ENCODE measurements around the gene RAP1GDS1.
"Not testable (repeated sequence)": the region's sequence is repeated elsewhere in the genome, so short reads cannot be mapped to it uniquely, and the experiment has no call there.

Gene RAP1GDS1

DNA sequence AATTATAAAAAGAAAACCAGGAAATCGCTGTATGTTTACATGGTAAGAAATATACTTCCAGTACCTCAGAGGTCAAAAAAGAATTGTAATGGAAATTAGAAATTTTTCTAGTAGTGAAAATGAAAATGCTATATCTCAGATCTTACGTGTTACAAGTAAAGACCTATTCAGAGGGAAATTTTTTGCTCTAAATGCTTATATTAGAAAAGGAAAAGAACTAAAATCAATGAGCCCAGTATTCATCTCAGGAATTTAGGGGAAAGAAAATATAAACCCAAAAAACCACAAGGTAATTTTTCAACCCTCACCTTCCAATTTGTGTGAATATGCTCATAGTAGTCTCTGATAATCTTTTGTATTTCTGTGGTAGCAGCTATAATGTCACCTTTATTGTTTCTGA lies 145.6 kb downstream of the RAP1GDS1 start:
- H3K27me3 ChIP-seq (ENCODE audit: insufficient read depth, low read depth, severe bottlenecking), result no peaks in the 10 kb centered on the region
- H3K27ac ChIP-seq, result no peak overlapping the region
- TF ChIP-seq CTCF (IDR thresholded peaks at IDR 0.05; ENCODE audit: low read depth, low read length), result no peak
- no peak overlapping the region for H3K4me3 ChIP-seq (ENCODE audit: low read depth, low read length)
- DNase-seq, result no peak
- H3K36me3 ChIP-seq, result no peaks in the 10 kb centered on the region
- no peaks in the 10 kb centered on the region for H3K9me3 ChIP-seq (ENCODE audit: severe bottlenecking)

DNA sequence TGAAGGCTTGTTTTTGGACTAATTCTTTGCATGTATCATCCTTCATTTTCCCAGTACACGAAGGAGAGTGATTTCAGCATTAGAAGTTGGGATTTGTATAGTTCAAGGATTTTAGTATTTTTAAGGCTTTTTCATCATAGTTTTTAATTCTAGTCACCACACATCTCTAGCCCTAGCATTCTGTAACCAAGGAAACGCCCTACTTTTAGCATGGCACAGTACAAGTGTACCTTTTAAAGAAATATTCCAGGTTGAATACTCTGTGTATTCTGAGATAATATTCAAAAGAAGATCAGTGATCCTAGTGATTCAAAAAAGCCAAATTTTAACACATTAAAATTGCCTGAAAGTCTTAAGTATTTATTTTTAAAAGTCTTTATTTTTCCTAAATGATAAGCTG lies 150.5 kb downstream of the RAP1GDS1 start:
- TF ChIP-seq CTCF (IDR thresholded peaks at IDR 0.05; ENCODE audit: low read depth, low read length), result no peak
- Histone ChIP-seq H3K4me3 (ENCODE audit: low read depth, low read length) (no peak overlapping the region), H3K36me3 (peaks cover 7% of the 10 kb centered on the region), H3K9me3 (ENCODE audit: severe bottlenecking) (peaks cover 3% of the 10 kb centered on the region), H3K27me3 (ENCODE audit: insufficient read depth, low read depth, severe bottlenecking) (no peaks in the 10 kb centered on the region), H3K27ac (no peak overlapping the region)
- no peak for DNase-seq

GRCh38 chr4:98416844-98417243 lies 155.7 kb downstream of the RAP1GDS1 start:
- peaks cover 29% of the 10 kb centered on the region for H3K36me3 ChIP-seq
- no peak for TF ChIP-seq CTCF (IDR thresholded peaks at IDR 0.05; ENCODE audit: low read depth, low read length)

DNA sequence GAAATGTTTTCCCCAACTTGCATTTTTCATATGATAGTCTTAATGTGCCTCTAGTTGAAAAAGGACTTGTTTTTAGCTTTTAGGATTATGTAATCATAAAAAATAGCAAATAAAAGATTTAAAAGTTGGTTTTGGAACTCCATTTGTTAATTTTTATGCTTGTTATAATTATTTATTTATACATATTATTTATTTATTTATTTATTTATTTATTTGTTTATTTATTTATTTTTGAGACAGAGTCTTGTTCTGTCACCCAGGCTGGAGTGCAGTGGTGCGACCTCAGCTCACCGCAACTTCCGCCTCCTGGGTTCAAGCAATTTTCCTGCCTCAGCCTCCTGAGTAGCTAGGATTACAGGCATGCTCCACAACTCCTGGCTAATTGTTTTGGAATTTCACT lies 159.0 kb downstream of the RAP1GDS1 start:
- H3K27ac ChIP-seq; H3K9me3 ChIP-seq (ENCODE audit: severe bottlenecking); H3K27me3 ChIP-seq (ENCODE audit: insufficient read depth, low read depth, severe bottlenecking); H3K4me3 ChIP-seq (ENCODE audit: low read depth, low read length); DNase-seq: not testable (repeated sequence)
- peaks cover 45% of the 10 kb centered on the region for H3K36me3 ChIP-seq

More at GRCh38 chr4:98416844-98417243, 155.7 kb downstream of the RAP1GDS1 start:
- H3K9me3 ChIP-seq (ENCODE audit: severe bottlenecking), result peaks cover 3% of the 10 kb centered on the region
- DNase-seq, result no peak
- no peaks in the 10 kb centered on the region for H3K27me3 ChIP-seq (ENCODE audit: insufficient read depth, low read depth, severe bottlenecking)
- H3K27ac ChIP-seq, result no peak overlapping the region
- H3K4me3 ChIP-seq (ENCODE audit: low read depth, low read length), result no peak overlapping the region

GRCh38 chr4:98421111-98421510 lies 159.9 kb downstream of the RAP1GDS1 start:
- DNase-seq, result no peak
- Histone ChIP-seq H3K36me3 (peaks cover 54% of the 10 kb centered on the region), H3K27me3 (ENCODE audit: insufficient read depth, low read depth, severe bottlenecking) (no peaks in the 10 kb centered on the region), H3K9me3 (ENCODE audit: severe bottlenecking) (no peaks in the 10 kb centered on the region), H3K4me3 (ENCODE audit: low read depth, low read length) (no peak overlapping the region), H3K27ac (no peak overlapping the region)
- TF ChIP-seq CTCF (IDR thresholded peaks at IDR 0.05; ENCODE audit: low read depth, low read length), result no peak

GRCh38 chr4:98423009-98423408 lies 161.8 kb downstream of the RAP1GDS1 start:
- Histone ChIP-seq H3K9me3 (ENCODE audit: severe bottlenecking) (no peaks in the 10 kb centered on the region), H3K27me3 (ENCODE audit: insufficient read depth, low read depth, severe bottlenecking) (no peaks in the 10 kb centered on the region), H3K36me3 (peaks cover 52% of the 10 kb centered on the region), H3K4me3 (ENCODE audit: low read depth, low read length) (no peak overlapping the region), H3K27ac (no peak overlapping the region)
- no peak for TF ChIP-seq CTCF (IDR thresholded peaks at IDR 0.05; ENCODE audit: low read depth, low read length)
- DNase-seq, result no peak
